ENCODE data around the gene NCK2.

DNA sequence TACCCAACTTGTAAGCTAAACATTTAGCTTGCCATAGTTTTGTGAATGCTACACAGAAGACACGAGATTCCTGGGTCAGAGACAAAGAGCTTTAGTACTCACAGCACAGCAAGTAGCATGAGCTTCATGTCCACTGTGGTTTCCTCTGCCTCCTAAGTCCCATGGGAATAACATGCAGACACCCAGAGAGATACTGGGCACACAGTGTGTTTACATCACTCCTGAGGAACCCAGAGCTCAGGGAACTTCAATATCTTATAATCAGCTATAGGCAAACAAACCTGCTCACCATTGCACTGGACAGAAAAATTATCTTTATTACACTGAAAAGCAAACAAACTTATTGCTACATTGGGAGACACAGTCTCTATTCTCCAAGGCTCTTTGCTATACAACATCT, 14.5 kb upstream of the NCK2 start:
- TF ChIP-seq RAD51 (IDR thresholded peaks at IDR 0.05) (no peak), EGR1 (IDR thresholded peaks at IDR 0.05; ENCODE audit: borderline replicate concordance in 1 of 2, low read depth in 2 of 2, low read length in 2 of 2) (no peak), SPI1 (IDR thresholded peaks at IDR 0.05; ENCODE audit: borderline replicate concordance, insufficient read depth, low read depth, low read length) (no peak), RAD21 (IDR thresholded peaks at IDR 0.05; ENCODE audit: insufficient read depth, low read depth, low read length) (no peak), ZNF274 (IDR thresholded peaks at IDR 0.05; ENCODE audit: insufficient read depth, insufficient read length) (no peak), STAT3 (IDR thresholded peaks at IDR 0.05; ENCODE audit: low read depth, low read length) (no peak), YY1 (IDR thresholded peaks at IDR 0.05; ENCODE audit: low read depth, low read length) (no peak), EZH2 (IDR thresholded peaks at IDR 0.05; ENCODE audit: borderline replicate concordance, control insufficient read depth, low read depth, low read length) (no peak)
- TF ChIP-seq, protein P1, sequence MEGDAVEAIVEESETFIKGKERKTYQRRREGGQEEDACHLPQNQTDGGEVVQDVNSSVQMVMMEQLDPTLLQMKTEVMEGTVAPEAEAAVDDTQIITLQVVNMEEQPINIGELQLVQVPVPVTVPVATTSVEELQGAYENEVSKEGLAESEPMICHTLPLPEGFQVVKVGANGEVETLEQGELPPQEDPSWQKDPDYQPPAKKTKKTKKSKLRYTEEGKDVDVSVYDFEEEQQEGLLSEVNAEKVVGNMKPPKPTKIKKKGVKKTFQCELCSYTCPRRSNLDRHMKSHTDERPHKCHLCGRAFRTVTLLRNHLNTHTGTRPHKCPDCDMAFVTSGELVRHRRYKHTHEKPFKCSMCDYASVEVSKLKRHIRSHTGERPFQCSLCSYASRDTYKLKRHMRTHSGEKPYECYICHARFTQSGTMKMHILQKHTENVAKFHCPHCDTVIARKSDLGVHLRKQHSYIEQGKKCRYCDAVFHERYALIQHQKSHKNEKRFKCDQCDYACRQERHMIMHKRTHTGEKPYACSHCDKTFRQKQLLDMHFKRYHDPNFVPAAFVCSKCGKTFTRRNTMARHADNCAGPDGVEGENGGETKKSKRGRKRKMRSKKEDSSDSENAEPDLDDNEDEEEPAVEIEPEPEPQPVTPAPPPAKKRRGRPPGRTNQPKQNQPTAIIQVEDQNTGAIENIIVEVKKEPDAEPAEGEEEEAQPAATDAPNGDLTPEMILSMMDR (IDR thresholded peaks at IDR 0.05 in 2 of 3, conservative IDR thresholded peaks at IDR 0.05 in 1 of 3; ENCODE audit: control insufficient read depth in 2 of 3, extremely low read depth in 1 of 3, insufficient read depth in 1 of 3, low read depth in 3 of 3, low read length in 3 of 3) = no peak
- TF ChIP-seq, protein P2, sequence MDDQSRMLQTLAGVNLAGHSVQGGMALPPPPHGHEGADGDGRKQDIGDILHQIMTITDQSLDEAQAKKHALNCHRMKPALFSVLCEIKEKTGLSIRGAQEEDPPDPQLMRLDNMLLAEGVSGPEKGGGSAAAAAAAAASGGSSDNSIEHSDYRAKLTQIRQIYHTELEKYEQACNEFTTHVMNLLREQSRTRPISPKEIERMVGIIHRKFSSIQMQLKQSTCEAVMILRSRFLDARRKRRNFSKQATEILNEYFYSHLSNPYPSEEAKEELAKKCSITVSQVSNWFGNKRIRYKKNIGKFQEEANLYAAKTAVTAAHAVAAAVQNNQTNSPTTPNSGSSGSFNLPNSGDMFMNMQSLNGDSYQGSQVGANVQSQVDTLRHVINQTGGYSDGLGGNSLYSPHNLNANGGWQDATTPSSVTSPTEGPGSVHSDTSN (IDR thresholded peaks at IDR 0.05; ENCODE audit: insufficient replicate concordance, low read depth, low read length) = no peak

All from GM12878 (cell line).